ENCODE measurements around the gene TGFBI.

The TGFBI gene

GRCh38 chr5:136094189-136094912 is 65.6 kb downstream of the TGFBI start:
- DNase-seq (ENCODE audit: low spot score), result no peak

GRCh38 chr5:136094913-136095641 is 66.3 kb downstream of the TGFBI start:
- no peak for DNase-seq (ENCODE audit: low spot score)

- DNase-seq (ENCODE audit: low spot score), result no peak
These were observed 69.4 kb downstream of the TGFBI start for GRCh38 chr5:136098176-136098575.

- no peak for DNase-seq (ENCODE audit: low spot score)
These were observed 71.1 kb downstream of the TGFBI start for GRCh38 chr5:136099870-136100269.

GRCh38 chr5:136101884-136102283 is 73.1 kb downstream of the TGFBI start:
- DNase-seq (ENCODE audit: low spot score), result no peak

- DNase-seq (ENCODE audit: low spot score), result no peak
These were observed 74.3 kb downstream of the TGFBI start for GRCh38 chr5:136103118-136103517.

- no peak for DNase-seq (ENCODE audit: low spot score)
These were observed 75.6 kb downstream of the TGFBI start for GRCh38 chr5:136104306-136104965.

GRCh38 chr5:136106351-136107031 is 77.7 kb downstream of the TGFBI start:
- no peak for DNase-seq (ENCODE audit: low spot score)

GRCh38 chr5:136108180-136108611 is 79.4 kb downstream of the TGFBI start:
- no peak for DNase-seq (ENCODE audit: low spot score)

GRCh38 chr5:136108766-136109165 is 80.0 kb downstream of the TGFBI start:
- DNase-seq (ENCODE audit: low spot score), result no peak

- no peak for DNase-seq (ENCODE audit: low spot score)
These were observed 80.8 kb downstream of the TGFBI start for GRCh38 chr5:136109453-136110135.

Data from left forelimb (tissue), 1 donor.